ENCODE data around the gene FNDC10. TPM values are rescaled to one million over a fixed set of nuclear protein-coding genes. Genes with fewer than 3 reads are reported as not detected.
A peak's percentile ranks its signal among the peaks of the same experiment; 100 is the strongest.

Gene FNDC10
- total RNA-seq, 6 experiments from 2014 or later, result 1.6 to 4.0 (median 2.0) TPM

GRCh38 chr1:1618396-1619068, 18.6 kb upstream of the FNDC10 start:
- Mint-ChIP-seq H3K27me3 (ENCODE audit: insufficient read depth) (peaks cover 3% of the 10 kb centered on the region), H3K27ac (no peak overlapping the region), H3K9me3 (no peaks in the 10 kb centered on the region), H3K4me3 (no peak overlapping the region), H3K36me3 (ENCODE audit: low read depth) (peaks cover 10% of the 10 kb centered on the region; the same call in 1 of the 2 replicates), H3K4me1 (ENCODE audit: low read depth) (peaks cover 19% of the 10 kb centered on the region)
- no peak for DNase-seq
- no peak for TF ChIP-seq CTCF (IDR thresholded peaks at IDR 0.05)

GRCh38 chr1:1617925-1618324, 18.0 kb upstream of the FNDC10 start:
- peak overlapping the region; percentile 92; the same call in 1 of the 2 replicates for H3K4me3 Mint-ChIP-seq

GRCh38 chr1:1617516-1617915, 17.6 kb upstream of the FNDC10 start:
- Mint-ChIP-seq H3K36me3 (ENCODE audit: low read depth) (peaks cover 12% of the 10 kb centered on the region; the same call in 1 of the 2 replicates), H3K4me3 (peak overlapping the region; percentile 92), H3K4me1 (ENCODE audit: low read depth) (peaks cover 21% of the 10 kb centered on the region), H3K9me3 (no peaks in the 10 kb centered on the region), H3K27me3 (ENCODE audit: insufficient read depth) (peaks cover 3% of the 10 kb centered on the region), H3K27ac (no peak overlapping the region)
- TF ChIP-seq CTCF (IDR thresholded peaks at IDR 0.05), result no peak
- DNase-seq, result no peak

More at GRCh38 chr1:1617925-1618324, 18.0 kb upstream of the FNDC10 start:
- no peak overlapping the region for H3K27ac Mint-ChIP-seq
- no peaks in the 10 kb centered on the region for H3K9me3 Mint-ChIP-seq
- H3K4me1 Mint-ChIP-seq (ENCODE audit: low read depth), result peaks cover 21% of the 10 kb centered on the region
- H3K27me3 Mint-ChIP-seq (ENCODE audit: insufficient read depth), result peaks cover 3% of the 10 kb centered on the region
- TF ChIP-seq CTCF (IDR thresholded peaks at IDR 0.05), result no peak; the same call in 1 of the 2 replicates
- peaks cover 12% of the 10 kb centered on the region; the same call in 1 of the 2 replicates for H3K36me3 Mint-ChIP-seq (ENCODE audit: low read depth)
- DNase-seq, result no peak

- Mint-ChIP-seq H3K27me3 (ENCODE audit: insufficient read depth) (peaks cover 3% of the 10 kb centered on the region), H3K4me3 (peak overlapping the region; percentile 92), H3K9me3 (no peaks in the 10 kb centered on the region), H3K36me3 (ENCODE audit: low read depth) (peaks cover 12% of the 10 kb centered on the region; the same call in 1 of the 2 replicates), H3K4me1 (ENCODE audit: low read depth) (peaks cover 21% of the 10 kb centered on the region), H3K27ac (peak overlapping the region; percentile 89; the same call in 1 of the 2 replicates)
- no peak for DNase-seq
- no peak for TF ChIP-seq CTCF (IDR thresholded peaks at IDR 0.05)
Measured at GRCh38 chr1:1616838-1617237, 16.9 kb upstream of the FNDC10 start.

- Mint-ChIP-seq H3K4me1 (ENCODE audit: low read depth) (peaks cover 21% of the 10 kb centered on the region), H3K27me3 (ENCODE audit: insufficient read depth) (peaks cover 3% of the 10 kb centered on the region), H3K27ac (peak overlapping the region; percentile 89), H3K9me3 (no peaks in the 10 kb centered on the region), H3K4me3 (peak overlapping the region; percentile 92), H3K36me3 (ENCODE audit: low read depth) (peaks cover 12% of the 10 kb centered on the region; the same call in 1 of the 2 replicates)
- DNase-seq, result peak; percentile 16
- TF ChIP-seq CTCF (IDR thresholded peaks at IDR 0.05), result no peak
Measured at GRCh38 chr1:1616045-1616790, 16.3 kb upstream of the FNDC10 start.
